Fibroblast of skin of left biceps (primary cell): Measurements from ENCODE around the gene VGLL1.

ENCODE experiments used
- DNase-seq, 2 experiments: peaks; one replicate each; pipeline ENCODE4 v3.0.0-alpha.2; 2013; ENCODE audit warnings: low read depth in 2 of 2

VGLL1 gene

GRCh38 chrX:136551410-136551809 is 19.4 kb downstream of the VGLL1 start:
- DNase-seq, result no peak

- DNase-seq, result no peak
Measured at GRCh38 chrX:136555694-136556093, 23.7 kb downstream of the VGLL1 start.

- DNase-seq, result no peak
Measured at GRCh38 chrX:136572030-136572429, 40.0 kb downstream of the VGLL1 start.

DNA sequence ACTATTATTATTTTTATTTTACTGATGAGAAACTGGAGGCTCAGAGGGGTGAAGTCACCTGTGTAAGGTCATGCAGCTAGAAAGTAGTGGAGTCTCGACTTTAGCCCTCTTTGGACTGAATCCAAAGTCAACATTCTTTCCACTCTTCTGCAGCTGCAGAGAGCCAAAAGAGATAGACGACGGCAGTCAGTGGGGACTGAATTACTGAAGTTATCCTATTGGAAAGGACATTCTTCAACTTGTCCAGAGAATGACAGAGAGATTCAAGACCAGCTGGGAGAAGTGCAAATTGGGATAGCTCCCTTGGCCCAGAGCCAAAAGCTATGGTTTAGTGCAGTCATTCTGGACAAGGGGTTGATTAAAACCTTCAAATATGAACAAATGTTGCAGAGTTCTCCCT is 42.5 kb downstream of the VGLL1 start:
- no peak for DNase-seq

DNA sequence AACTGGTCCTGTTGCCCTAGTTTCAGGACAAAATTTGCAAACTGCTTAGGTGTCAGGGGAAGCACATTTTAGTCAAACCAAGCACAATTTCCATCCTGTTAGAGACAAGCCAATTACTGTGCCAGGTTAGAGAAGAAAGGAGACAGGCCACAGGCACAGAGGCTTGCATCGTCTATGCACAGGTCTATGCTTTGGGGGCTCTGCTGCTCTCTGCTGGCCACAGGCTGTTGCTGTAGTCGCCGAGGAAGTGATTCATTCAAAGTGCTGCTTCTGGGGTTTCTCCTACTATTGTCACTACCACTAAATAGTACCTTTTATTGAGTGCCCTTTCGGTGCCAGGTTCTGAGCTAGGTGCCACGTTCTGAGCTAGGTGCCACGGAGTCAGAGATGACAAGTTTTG is 45.5 kb downstream of the VGLL1 start:
- DNase-seq, result no peak

DNA sequence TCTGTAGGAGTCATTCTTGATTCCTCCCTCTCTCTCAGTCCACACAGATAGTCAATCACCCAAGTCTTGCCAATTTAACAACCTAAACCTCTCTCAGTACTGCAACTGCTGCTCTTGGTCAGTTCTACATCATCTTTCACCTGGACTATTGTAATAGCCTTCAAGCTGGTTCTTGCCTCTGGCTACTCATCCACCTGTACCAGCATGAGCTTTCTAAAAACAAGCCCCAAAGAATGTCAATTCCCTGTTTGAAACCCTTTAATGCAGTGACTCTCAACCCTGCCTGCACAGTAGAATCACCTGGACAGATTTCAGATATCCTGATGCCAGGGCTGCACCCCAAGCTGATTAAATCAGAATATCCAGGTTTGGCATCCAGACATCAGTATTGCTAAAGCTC is 48.3 kb downstream of the VGLL1 start:
- DNase-seq, result no peak

DNA sequence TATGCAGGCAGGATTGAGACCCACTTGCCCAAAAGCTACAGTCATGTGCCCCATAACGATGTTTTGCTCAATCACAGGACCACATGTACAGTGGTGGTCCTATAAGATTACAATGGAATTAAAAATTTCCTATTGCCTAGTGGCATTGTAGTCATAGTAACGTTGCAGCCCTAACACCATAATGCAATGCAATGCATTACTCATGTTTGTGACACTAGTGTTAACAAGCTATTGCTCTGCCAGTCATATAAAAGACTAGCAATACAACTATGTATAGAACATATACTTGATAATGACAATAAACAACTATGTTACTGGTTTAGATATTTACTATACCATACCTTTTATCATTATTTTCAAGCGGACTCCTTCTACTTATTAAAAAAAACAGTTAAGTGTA is 50.6 kb downstream of the VGLL1 start:
- no peak for DNase-seq

- DNase-seq, result no peak
Measured at GRCh38 chrX:136584545-136584944, 52.5 kb downstream of the VGLL1 start.

- DNase-seq, result no peak
Measured at GRCh38 chrX:136585262-136585661, 53.2 kb downstream of the VGLL1 start.

DNA sequence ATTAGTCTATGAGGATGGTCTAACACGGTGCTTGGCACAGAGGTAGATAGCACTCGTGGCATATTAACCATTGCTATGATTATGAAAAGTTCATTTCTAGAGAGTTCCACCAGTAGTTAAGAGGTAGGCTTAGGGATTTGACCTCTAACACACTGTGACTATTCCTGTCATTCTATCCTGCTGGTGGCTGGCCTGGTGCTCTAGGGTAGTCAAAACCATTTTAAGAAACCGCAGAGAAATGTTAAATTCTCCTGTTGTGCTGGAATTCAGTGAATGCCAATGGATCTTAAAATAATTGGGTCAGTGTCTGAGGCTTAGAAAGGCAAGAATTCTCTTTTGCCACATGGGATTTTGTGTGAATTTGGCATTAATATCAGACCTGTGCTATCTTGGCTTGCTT is 53.9 kb downstream of the VGLL1 start:
- DNase-seq, result no peak

GRCh38 chrX:136586386-136586785 is 54.4 kb downstream of the VGLL1 start:
- DNase-seq, result no peak

DNA sequence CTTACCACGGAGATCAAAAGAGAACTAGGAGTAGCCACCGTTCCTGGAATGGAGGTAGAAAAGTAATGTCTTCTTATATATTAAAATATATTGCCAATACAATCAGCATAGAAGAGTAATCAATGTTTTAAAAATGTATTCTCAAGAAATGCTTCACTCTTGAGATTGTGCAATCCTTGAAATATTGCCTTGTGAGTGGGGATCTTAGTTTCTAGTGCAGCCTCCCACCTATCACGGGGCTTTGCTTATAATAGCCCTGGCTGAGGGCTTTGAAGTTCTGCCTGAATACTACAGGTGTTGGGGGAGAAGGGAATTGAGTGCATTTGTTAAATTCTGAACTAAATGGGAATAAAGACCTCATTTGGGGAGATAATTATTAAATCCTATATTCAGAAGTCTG is 55.5 kb downstream of the VGLL1 start:
- DNase-seq, result no peak

DNA sequence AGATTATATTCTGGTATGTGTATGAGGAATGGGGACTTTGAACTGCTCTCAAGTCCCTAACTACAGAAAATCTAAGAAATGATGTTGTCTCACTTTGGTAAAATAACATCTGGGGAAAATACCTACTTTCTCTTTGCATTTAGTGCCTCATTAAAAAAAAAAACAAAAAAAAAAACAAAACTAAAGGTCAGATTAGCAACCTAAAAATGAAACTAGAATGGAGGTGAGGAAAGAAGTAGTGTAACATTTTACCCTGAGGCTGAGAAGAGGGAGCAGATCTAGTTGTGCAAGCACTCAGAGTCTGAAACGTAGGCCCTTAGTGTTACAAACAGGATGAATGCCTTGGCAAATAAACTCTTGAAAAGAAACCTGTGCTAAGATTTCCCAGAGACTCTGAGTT is 56.0 kb downstream of the VGLL1 start:
- no peak for DNase-seq

DNA sequence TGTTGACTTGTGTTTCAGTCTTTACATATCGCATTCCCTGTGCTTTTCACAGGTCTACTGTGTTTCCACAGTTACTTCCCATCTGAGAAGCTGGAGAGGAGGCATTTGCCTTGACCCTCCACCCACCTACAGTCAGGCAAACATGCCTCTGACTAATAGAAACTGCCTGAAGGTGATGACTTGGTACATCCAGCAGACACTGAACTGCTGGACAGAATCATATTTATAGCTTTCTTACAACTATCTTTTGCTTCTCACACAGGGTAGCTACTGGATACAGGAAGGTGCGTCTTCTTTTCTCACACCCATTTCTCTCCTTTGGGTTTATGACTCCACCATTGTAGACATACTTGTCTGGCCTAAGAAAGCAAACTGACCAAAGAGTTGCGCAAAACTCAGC is 58.0 kb downstream of the VGLL1 start:
- no peak for DNase-seq

- no peak for DNase-seq
Measured at GRCh38 chrX:136597356-136597755, 65.3 kb downstream of the VGLL1 start.

DNA sequence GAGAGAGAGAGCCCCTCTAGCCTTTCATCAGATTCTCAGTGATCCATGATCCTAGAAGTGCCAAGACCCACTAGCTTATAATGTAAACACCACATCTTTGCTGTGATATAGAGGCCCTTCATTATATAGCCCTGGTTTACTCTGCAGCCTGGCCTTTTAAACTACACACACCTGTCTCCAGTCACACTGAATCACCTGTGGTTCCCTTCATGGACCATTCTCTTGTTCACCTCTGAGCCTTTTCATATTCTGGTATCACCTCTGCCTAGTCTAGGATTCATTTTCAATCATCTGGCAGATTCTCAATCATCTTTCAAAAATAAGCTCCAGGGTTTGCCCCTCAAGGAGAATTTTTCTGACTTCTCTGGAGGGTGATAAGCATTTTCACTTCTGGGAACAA is 65.9 kb downstream of the VGLL1 start:
- DNase-seq, result no peak

GRCh38 chrX:136598631-136599030 is 66.6 kb downstream of the VGLL1 start:
- DNase-seq, result no peak

GRCh38 chrX:136600059-136600458 is 68.0 kb downstream of the VGLL1 start:
- no peak for DNase-seq
